Epithelial cell of esophagus (primary cell): Measurements from ENCODE around the gene ZMYM4.
A peak's percentile ranks its signal among the peaks of the same experiment; 100 is the strongest.

ENCODE experiments used
- DNase-seq: peaks from one replicate; pipeline ENCODE4 v3.0.0; 2010; ENCODE audit warnings: low read depth
- H3K4me3 ChIP-seq: 2 replicates; pipeline ENCODE4 v1.5.1; 2011; ENCODE audit warnings: mild to moderate bottlenecking, low read length, control low read depth
- CTCF ChIP-seq: IDR thresholded peaks from 2 replicates; pipeline ENCODE4 v1.5.1; 2011; ENCODE audit warnings: low read depth, mild to moderate bottlenecking, low read length, control low read depth, inconsistent platforms; ENCODE audit not compliant: insufficient read depth; ENCODE audit errors: missing control alignments

Gene ZMYM4

GRCh38 chr1:35345439-35345981 is 77.0 kb downstream of the ZMYM4 start:
- peak; percentile 54 for DNase-seq
- H3K4me3 ChIP-seq: no peak overlapping the region
- TF ChIP-seq CTCF: no peak

- no peak for DNase-seq
- no peak for TF ChIP-seq CTCF
- no peak overlapping the region for H3K4me3 ChIP-seq
These were observed 82.4 kb downstream of the ZMYM4 start for GRCh38 chr1:35350872-35351271.

- TF ChIP-seq CTCF: no peak
- no peak overlapping the region for H3K4me3 ChIP-seq
- DNase-seq: no peak
These were observed 91.5 kb downstream of the ZMYM4 start for GRCh38 chr1:35359995-35360394.

- TF ChIP-seq CTCF: no peak
- H3K4me3 ChIP-seq: no peak overlapping the region
- DNase-seq: no peak
These were observed 93.1 kb downstream of the ZMYM4 start for GRCh38 chr1:35361638-35362037.

GRCh38 chr1:35364741-35365140 is 96.2 kb downstream of the ZMYM4 start:
- TF ChIP-seq CTCF: no peak
- no peak for DNase-seq
- no peak overlapping the region for H3K4me3 ChIP-seq

- no peak overlapping the region for H3K4me3 ChIP-seq
- no peak for TF ChIP-seq CTCF
- no peak for DNase-seq
These were observed 99.4 kb downstream of the ZMYM4 start for GRCh38 chr1:35367914-35368313.

GRCh38 chr1:35369922-35370671 is 101.6 kb downstream of the ZMYM4 start:
- TF ChIP-seq CTCF: no peak
- DNase-seq: no peak
- H3K4me3 ChIP-seq: no peak overlapping the region
